ENCODE results near the gene ANXA10. TPM values are rescaled to one million over a fixed set of nuclear protein-coding genes. Genes with fewer than 3 reads are reported as not detected.

The ANXA10 gene
- total and polyA plus RNA-seq, 2 of the 8 experiments (the other 6 are each of a cell fraction or from before 2014, with no cell fraction given) = not detected

DNA sequence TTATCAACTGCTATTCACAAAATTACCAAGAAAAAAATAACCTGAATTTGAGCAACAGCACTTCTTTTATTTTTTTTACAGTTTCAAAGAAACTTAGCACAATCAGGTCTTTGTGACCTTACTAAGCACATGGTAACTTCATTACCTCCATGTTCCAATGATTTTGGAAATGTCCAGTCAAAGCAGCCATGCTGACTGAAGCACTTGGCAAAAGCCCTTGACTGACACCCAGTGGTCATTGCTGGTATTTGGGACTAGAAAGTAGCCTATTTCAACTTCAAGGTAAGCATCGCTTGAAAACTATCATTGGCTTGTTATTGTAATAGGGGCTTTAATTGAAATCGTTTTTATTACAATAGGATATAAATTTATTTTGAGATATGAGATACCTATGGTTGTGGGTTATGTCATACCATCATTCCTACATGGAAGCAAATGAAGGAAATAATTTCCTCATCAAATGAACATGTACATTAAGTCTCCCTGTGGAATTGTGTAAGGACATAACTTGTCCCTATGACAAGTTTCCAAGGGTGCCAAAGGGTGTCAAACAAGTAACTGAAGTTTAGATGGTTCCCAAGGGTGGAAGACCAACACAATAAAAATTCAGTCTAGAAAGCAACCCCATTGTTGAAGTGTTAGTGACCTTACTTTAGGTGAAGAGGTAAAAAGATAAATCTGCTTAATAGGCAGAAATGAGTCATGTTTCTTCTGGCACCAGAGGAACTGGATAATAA is 15.2 kb upstream of the ANXA10 start (continued):
- TF ChIP-seq, protein P1, sequence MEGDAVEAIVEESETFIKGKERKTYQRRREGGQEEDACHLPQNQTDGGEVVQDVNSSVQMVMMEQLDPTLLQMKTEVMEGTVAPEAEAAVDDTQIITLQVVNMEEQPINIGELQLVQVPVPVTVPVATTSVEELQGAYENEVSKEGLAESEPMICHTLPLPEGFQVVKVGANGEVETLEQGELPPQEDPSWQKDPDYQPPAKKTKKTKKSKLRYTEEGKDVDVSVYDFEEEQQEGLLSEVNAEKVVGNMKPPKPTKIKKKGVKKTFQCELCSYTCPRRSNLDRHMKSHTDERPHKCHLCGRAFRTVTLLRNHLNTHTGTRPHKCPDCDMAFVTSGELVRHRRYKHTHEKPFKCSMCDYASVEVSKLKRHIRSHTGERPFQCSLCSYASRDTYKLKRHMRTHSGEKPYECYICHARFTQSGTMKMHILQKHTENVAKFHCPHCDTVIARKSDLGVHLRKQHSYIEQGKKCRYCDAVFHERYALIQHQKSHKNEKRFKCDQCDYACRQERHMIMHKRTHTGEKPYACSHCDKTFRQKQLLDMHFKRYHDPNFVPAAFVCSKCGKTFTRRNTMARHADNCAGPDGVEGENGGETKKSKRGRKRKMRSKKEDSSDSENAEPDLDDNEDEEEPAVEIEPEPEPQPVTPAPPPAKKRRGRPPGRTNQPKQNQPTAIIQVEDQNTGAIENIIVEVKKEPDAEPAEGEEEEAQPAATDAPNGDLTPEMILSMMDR (IDR thresholded peaks at IDR 0.05; ENCODE audit: control extremely low read depth in 1 of 3, insufficient read depth in 1 of 3, low read depth in 1 of 3, low read length in 3 of 3) = peak; percentile 53 to 85 (median 81)
- TF ChIP-seq TAF1 (IDR thresholded peaks at IDR 0.05; ENCODE audit: low read depth, low read length) = no peak
- TF ChIP-seq BACH1 (IDR thresholded peaks at IDR 0.05; ENCODE audit: low read length) = no peak
- no peak for TF ChIP-seq NRF1 (IDR thresholded peaks at IDR 0.05; ENCODE audit: low read depth, low read length)
- TF ChIP-seq, protein P2, sequence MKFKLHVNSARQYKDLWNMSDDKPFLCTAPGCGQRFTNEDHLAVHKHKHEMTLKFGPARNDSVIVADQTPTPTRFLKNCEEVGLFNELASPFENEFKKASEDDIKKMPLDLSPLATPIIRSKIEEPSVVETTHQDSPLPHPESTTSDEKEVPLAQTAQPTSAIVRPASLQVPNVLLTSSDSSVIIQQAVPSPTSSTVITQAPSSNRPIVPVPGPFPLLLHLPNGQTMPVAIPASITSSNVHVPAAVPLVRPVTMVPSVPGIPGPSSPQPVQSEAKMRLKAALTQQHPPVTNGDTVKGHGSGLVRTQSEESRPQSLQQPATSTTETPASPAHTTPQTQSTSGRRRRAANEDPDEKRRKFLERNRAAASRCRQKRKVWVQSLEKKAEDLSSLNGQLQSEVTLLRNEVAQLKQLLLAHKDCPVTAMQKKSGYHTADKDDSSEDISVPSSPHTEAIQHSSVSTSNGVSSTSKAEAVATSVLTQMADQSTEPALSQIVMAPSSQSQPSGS (IDR thresholded peaks at IDR 0.05; ENCODE audit: low read length) = no peak
- TF ChIP-seq TEAD4 (IDR thresholded peaks at IDR 0.05; ENCODE audit: low read depth, low read length) = peak; percentile 62
- TF ChIP-seq POLR2AphosphoS5 (IDR thresholded peaks at IDR 0.05; ENCODE audit: low read depth, low read length) = no peak
- no peak for TF ChIP-seq NANOG (IDR thresholded peaks at IDR 0.05; ENCODE audit: insufficient read depth, low read depth, low read length, poor library complexity, severe bottlenecking)
- TF ChIP-seq BRCA1 (IDR thresholded peaks at IDR 0.05; ENCODE audit: low read depth, low read length) = no peak
- no peak for TF ChIP-seq KDM5A (IDR thresholded peaks at IDR 0.05; ENCODE audit: low read length)
- no peak for TF ChIP-seq POLR2A (IDR thresholded peaks at IDR 0.05; ENCODE audit: control extremely low read depth in 1 of 2, low read depth in 2 of 2, low read length in 2 of 2)
- TF ChIP-seq YY1 (IDR thresholded peaks at IDR 0.05; ENCODE audit: low read depth, low read length) = peak; percentile 59; the same call in 1 of the 2 replicates
- TF ChIP-seq CBX8 (IDR thresholded peaks at IDR 0.05; ENCODE audit: borderline replicate concordance, low read depth, low read length) = no peak

Measured in H1 (cell line).